Pons (tissue), 1 donor: ENCODE measurements around the gene PC.

ENCODE experiments used
- DNase-seq: peaks from one replicate; pipeline ENCODE4 v3.0.0-alpha.2; 2016; ENCODE audit warnings: low spot score

PC gene

GRCh38 chr11:66910669-66911068 lies 47.5 kb downstream of the PC start:
- DNase-seq = no peak

DNA sequence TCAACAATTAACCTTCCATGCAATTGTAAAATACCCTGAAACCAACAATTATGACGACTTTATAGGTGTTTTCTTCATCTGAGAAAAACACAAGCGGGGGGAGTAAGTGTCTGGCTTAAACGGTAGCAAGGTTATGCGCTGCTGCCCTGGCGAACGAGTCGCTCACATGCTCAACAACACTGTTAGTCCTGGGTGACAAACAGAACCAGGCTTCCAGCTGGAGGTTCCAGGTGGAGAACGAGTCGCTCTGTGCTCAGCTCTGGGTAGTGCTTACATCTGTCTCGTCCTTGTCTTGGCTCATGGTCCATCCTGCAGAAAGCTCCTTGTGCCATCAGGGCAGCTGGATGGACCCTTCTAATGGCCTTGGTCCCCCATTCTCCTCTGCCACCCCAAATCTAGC lies 48.2 kb downstream of the PC start:
- DNase-seq = no peak

DNA sequence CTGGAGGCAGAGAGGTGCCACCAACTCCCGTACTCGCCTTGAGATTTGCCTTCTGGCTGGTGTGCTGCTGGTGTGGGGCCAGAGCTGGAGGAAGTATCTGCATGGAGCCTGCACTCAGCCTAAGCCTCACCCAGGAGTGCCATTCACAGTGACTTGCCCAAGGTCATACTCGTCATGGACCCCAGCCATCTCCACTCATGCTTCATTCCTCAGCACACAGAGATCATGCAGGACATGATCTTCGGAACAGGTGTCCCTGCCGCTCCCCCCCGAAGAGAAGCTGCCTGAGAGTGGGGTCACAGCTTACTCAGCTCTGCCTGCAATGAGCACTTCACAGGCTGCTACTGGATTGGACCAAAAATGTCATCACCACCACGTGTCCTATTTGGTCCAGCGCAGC lies 49.0 kb downstream of the PC start:
- DNase-seq = no peak

DNA sequence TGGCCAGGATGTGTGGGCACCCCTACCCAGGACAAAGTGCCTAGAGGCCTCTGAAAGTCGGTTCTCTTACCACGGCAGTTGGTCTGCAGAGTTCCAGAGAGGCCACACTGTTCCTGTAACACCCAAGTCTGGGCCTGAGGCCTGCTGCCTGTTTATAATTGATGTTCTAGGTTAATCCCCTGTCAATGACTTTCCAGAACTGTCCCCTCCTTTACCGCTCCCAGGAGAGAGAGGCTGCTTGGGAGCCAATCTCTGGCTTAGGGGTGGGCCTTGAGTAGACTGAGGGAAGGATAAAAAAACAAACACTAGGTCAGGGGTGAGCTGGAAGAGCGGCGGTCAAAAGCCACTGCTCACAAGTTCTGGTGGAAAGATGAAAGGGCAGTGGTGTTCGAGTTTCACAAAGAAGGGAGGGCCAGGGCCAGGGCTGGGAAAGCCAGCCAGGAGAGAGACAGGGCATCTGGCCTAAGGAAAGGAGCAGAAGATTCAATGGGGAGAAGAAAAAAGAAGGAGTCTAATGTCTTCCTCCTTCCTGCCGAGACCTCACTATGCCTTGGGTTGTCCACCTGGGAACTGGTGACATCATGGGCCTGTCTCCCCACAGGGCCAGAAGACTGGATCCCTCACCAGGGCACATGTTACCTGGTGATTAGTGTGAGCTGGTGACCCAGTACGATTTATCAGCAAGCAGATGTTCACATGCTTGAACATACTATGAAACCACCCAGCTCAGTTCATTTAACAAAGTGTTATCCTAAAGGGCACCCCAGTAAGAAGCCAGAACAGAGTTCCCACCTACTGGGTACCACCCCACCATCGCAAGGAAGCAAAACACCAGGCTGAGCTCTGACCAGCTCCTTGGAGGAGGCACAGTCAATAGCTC lies 50.2 kb downstream of the PC start:
- no peak for DNase-seq

DNA sequence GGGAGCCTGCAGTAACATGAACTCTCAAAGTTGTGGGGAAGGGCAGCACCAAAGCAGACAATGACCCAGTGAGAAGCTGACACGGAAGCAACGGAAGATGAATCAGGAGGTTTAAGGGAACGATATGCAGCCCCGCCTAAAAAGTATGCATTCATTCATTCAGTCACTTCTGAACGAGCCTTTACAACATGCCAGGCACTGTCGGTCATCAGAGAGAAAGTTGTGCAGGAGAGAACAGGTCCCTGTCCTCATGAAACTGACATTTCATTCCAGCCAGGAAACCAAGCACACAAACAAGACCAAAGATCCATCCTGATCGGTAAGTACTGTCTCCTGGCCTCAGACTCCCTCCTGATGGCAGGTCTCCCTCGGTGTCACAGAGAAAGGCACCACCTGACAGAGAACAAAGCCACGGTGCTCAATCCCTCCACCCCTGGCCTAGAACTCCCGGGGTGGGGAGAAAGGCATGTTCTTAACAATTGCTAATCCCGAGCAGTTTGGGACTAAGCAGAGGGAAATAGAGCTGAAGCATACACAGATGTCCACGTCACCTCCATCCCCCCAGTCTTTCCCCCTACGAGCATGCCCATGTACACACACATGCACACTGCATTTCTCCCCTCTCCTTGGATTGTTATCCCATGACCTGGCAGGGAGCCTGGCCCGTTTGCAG lies 52.0 kb downstream of the PC start:
- peak; percentile 38 for DNase-seq

DNA sequence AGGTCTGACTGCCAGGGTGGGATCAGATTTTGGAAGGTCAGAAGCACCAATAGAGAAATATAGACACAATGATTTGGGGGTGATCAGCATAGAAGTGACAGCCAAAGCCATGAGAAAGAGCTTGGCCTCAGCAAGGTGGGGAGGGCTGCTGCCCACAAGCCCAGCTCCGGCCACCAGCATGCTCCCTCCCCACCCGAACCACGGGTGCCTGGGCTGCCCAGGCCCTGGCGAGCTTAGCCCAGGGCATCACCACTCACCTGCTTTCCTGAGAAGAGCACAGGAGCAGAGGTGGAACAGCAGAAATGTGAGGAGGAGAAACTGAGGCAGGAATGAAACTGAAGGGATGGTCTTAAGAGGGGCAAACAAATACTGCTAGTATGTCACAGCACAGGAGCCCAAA lies 52.6 kb downstream of the PC start:
- DNase-seq = no peak

GRCh38 chr11:66904981-66905521 lies 53.1 kb downstream of the PC start:
- no peak for DNase-seq

- DNase-seq = no peak
Measured at GRCh38 chr11:66904561-66904960, 53.6 kb downstream of the PC start.

GRCh38 chr11:66904055-66904454 lies 54.1 kb downstream of the PC start:
- DNase-seq = no peak

- no peak for DNase-seq
Measured at GRCh38 chr11:66902486-66903177, 55.6 kb downstream of the PC start.

- DNase-seq = no peak
Measured at GRCh38 chr11:66901964-66902390, 56.2 kb downstream of the PC start.

GRCh38 chr11:66894141-66894540 lies 64.0 kb downstream of the PC start:
- DNase-seq = no peak

DNA sequence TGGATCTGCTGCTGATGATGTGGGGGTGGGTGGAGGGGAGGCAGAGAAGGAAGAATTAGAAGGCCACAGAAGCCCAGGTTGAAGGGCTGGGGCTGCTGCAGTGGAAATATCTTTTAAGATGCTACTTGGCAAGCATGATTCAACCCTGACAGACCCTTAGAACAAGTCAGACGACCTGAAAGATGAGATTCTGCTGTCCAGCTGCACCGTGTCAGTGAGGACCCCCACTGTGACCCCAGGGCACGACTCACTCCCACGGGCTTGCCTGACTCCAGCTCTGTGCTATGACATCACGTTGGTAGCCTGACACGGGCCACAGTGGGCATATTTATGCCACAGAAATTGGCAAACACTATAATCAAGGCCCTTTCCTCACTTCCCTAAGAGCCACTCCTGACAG lies 65.3 kb downstream of the PC start:
- DNase-seq = no peak

DNA sequence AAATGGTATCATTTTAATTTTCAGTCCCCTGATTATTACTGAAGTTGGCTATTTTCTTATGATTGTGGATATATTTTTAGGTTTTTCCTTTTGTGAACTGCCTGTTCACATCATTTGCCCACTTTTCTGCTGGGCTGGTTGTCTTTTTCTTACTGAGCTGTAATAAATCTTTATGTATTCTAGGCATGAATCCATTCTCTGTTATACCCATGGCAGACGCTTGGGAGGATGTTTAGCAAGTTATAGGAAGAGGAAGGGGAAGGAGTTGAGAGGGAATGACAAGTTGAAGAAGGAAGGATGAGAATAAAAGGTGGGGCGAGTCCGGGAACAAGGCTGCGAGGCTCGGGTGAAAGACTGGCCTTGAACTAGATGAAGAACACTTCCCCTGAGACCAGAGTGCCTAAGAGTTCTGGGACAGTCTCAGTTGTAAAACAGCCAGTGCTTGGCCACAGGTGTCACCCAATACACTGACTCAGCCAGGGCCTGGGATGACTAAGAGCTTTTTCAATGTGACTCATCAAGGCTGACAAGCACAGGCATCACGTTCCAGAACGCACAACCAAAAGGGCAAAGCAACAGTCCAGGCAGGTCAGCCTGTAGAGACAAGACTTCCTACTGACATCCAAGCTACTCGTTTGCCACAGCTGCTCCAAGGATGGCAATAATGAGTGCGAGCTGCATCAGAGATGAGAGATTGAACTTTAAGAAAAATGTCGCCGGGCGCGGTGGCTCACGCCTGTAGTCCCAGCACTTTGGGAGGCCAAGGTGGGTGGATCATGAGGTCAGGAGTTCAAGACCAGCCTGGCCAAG lies 66.1 kb downstream of the PC start:
- DNase-seq = no peak

GRCh38 chr11:66889960-66890359 lies 68.2 kb downstream of the PC start:
- DNase-seq = no peak

- no peak for DNase-seq
Measured at GRCh38 chr11:66888282-66888681, 69.9 kb downstream of the PC start.

GRCh38 chr11:66887526-66887925 lies 70.7 kb downstream of the PC start:
- DNase-seq = no peak

DNA sequence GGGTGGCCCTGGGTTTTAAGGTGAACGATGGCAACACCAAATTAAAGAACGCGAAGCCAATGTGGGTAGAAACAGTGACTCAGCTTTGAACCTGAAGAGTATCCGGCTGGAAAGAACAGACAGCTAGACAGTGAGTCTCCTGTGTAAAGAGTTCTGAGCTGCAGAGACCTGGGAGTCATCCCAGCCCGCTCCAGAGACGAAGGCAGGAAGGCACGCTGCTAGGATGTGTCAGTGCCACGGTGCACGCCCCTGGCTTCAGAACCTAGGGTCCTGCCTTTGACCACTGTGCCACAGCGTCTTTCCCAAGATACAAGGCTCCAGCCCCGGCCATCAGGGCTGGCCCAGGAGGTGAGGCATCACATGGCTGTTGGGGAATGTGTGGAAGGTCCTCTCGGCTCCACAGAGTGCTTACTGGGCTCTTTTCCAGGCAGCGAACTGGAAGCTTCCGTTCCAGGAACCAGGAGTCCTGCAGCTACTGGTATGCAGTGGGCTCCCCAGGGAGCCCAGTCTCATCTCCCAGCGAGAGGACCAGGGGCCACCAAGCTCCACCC lies 71.4 kb downstream of the PC start:
- no peak for DNase-seq

DNA sequence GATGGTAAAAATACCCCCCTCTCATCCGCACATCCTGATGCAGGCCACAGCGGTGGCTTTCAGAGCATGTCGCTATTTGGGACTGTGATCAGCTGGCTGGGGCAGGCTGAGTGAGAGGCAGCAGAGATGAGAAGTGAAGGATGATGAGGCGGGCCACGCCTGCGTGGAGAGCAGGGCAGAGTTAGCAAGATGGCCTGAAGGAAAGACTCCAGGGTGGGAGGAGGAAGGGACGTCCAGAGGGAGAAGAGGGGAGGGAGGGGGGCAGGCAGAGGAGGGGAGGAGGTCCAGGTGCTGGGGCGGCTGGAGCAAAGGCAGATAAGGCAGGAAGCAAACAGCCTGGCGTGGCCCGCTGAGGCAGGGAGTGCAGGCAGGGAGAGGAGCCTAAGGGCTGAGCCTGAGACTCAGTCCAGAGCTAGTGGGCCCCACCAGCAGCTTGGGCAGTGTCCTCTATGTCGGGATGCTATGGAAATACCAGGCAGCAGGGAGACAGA lies 72.2 kb downstream of the PC start:
- DNase-seq = no peak

GRCh38 chr11:66885469-66885868 lies 72.7 kb downstream of the PC start:
- no peak for DNase-seq

DNA sequence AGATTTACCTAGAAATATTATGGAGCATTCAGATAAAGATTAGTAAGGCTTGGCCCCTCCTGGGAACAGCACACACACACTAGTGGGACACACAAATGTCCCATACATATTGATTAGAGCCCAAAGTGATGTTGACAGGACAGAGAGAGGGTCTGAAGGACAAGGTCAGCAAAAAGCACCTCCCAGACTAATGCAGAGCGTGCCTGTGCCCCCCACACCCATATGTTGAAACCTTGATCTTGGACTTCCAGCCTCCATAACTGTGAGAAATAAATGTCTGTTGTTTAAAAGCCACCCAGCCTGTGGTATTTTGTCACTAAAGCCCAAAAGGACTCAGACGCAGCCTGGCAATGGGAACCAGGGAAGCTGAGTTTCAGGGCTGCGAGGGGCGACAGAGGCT lies 73.7 kb downstream of the PC start:
- no peak for DNase-seq
